Endometrium (tissue), 2 donors: Measurements from ENCODE around the gene TSHZ2.
A peak's percentile ranks its signal among the peaks of the same experiment; 100 is the strongest.

Experiments
- FAIRE-seq: peaks from 2 replicates; lab custom pipeline; 2012; peaks lifted over from hg19 to GRCh38; lab: Jason Lieb, UNC
- donor health status: control.
- donor health status: control.

Gene TSHZ2

DNA sequence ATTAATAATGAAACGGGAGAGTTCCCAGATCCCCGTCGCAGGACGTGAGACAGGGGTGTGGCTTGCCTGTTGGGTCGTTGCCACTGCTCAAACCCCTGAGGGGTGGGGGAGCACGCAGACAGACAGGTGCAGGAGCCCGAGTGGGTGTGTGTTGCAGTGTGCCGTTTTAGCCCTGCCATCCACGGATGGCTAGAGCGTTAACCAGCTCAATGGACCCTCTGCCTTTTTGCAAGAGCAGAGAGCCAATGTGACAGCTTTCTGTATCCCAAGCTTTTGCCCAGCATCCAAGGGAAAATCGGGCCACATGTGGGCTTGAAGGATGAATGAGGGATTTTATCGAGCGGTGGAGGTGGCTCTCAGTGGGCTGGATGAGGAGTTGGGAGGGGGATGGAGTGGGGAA is 237.9 kb downstream of the TSHZ2 start:
- no peak for FAIRE-seq

DNA sequence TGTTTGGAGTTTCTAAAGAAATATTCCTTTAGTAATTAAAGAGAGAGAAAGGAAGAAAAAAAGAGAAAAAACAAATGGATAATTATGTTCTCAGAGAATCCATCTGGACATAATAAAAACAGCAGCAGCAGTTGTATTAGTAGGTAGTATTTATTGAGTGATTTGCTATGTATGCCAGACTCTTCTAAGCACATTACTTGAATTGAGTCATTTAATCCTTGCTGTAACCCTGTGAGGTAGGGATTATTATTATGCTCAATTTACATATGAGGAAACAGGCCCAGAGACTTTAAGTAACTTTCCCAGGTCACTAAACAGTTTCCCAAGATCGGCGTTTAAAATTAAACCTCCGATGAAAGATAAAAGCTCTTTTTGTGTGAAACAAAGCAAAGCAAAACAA is 238.8 kb downstream of the TSHZ2 start:
- FAIRE-seq, result peak; percentile 55

DNA sequence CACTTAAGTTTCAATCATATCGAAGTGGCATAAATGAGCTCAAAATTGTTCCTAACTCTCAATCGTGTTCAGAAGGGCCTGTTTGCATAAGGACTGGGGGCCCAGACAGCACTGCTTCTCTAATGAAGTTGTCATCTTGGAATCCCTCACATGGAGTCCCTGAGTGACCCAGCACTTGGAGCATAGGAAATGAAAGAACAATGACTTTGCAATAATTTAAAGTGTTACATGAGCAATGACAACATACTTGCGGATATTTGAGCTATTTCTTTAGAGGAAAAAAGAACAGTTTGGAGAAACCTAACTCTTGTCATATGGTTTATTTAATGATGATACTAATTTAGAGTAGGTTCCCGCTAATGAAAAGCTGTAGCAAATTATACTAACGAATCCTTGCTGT is 239.9 kb downstream of the TSHZ2 start:
- no peak for FAIRE-seq

- FAIRE-seq, result no peak
Observed at GRCh38 chr20:53214392-53214791, 242.2 kb downstream of the TSHZ2 start.

GRCh38 chr20:53215166-53215565 is 243.0 kb downstream of the TSHZ2 start:
- FAIRE-seq, result no peak

GRCh38 chr20:53216478-53216855 is 244.3 kb downstream of the TSHZ2 start:
- FAIRE-seq, result no peak

GRCh38 chr20:53216856-53217576 is 244.9 kb downstream of the TSHZ2 start:
- FAIRE-seq, result no peak

DNA sequence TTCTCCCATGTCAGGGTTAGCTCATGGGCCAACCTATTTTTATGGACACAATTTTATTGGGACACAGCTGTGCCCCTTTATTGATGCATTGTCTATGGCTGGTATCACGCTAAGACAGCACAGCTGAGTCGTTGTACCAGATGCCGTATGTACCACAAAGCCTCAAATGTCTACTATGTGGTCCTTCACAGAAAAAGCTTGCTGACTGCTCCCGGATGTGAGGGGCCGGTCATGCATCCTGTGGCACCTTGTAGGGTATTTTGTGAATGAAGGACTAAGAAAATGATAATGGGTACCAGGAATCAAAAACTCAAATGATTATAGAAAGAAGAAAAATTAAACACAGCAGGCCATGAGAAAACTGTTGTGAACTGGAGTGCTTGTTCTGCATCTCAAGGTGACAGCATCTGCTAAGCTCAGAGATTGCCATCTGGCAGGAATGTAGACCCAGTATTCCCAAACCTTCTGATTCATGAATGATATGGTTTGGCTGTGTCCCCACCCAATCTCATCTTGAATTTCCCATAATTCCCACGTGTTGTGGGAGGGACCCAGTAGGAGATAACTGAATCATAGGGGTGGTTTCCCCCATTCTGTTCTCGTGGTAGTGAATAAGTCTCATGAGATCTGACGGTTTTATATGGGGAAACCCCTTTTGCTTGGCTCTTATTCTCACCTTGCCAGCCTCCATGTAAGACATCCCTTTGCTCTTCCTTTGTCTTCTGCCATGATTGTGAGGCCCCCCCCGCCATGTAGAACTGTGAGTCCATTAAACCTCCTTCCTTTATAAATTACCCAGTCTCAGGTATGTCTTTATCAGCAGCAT is 248.5 kb downstream of the TSHZ2 start:
- no peak for FAIRE-seq

DNA sequence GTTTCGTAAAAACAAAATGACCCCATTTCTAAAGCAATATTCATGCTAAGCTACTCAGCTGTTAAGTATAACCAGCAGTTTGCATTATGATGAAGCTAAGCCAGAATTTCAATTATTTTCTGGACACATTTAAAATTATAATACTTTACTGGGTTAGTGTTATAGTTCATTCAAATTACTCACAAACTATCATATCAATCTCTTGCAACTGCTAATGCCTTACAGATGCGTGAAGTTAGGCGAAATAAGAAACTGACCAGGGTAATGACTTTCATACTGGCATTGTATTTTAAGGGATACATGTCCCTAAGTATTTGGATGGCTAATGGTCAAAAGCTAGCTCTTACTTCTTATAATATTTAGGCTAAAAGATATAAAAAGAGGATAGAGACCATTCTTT is 249.6 kb downstream of the TSHZ2 start:
- no peak for FAIRE-seq

DNA sequence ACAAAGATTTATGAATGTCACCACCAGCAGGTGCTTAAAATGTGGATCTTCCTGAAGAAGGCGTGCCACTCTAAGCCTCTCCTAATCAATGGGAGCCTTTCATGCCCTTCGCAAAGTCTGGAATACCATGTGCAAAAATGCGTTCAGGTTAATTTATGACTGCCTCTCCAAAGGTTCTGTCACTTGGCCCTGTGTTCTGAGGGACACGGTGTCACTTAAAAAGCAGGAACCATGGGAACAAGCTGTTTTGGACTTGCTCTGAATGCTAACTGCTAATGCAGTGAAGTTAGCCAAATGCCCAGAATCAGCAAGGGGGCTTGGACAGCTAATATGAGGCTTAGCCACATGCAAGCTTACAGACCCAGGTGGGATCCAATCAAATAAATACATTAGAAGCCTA is 250.3 kb downstream of the TSHZ2 start:
- FAIRE-seq, result no peak

GRCh38 chr20:53222932-53223331 is 250.8 kb downstream of the TSHZ2 start:
- FAIRE-seq, result no peak

DNA sequence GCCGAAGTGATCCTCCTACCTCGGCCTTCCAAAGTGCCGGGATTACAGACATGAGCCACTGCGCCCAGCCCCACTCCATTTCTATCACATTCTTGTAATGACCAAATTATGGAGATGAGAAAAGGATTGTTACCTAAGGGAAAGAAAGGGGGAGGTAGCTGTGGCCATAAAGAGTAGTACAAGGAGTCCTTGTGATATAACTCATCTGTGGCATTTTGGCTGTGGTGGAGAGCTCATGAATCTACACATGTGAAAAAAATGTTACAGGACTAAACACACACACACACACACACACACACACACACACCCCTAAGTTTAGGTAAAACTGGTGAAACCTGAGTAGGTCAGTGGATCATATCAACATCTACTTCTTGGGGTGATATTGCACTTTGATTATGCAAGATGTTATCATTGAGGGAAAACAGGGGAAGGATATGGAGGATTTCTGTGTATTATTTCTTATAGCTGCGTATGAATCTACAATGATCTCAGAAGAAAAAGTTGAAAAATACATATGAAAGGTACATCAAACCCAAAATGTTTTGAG is 251.5 kb downstream of the TSHZ2 start:
- FAIRE-seq, result no peak

GRCh38 chr20:53224851-53225250 is 252.7 kb downstream of the TSHZ2 start:
- FAIRE-seq, result no peak

GRCh38 chr20:53226826-53227225 is 254.7 kb downstream of the TSHZ2 start:
- no peak for FAIRE-seq

DNA sequence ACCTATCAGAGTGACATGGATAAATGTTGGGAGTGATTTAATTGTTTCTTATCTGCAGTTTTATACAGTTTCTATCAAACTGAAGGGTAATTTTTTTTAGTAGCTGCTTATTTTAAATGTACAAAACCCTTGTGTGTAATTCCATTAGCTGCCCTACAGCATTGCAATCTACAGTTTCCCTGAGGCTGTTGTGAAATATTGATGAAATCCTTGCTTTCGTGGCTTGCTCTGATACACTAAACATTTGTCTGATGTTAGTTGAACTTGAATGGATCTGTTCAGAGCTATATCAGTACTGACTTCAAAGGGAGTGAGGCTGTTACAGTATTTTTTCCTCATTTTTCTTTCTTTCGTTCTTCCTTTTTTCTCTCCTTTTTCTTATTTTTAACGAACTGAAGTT is 255.4 kb downstream of the TSHZ2 start:
- FAIRE-seq, result no peak

DNA sequence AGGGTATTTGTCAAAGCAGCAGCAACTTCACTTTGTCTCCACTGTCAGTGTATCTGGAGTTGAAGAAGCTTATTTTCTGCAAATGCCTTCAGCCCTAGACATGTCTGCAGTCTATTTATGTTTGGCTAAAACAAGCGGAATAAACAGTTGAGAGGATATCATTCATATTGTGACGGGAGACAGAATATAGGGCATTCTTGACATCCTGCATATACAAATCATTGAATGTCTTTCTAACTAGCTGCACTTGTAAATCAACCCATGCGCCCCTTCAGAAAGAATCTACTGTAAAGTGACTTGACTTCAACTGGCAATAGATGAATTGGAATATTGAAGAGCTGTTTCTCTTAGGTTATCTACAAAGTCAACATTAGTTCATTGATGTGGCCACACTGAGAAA is 258.9 kb downstream of the TSHZ2 start:
- FAIRE-seq, result no peak

GRCh38 chr20:53237461-53237860 is 265.3 kb downstream of the TSHZ2 start:
- no peak for FAIRE-seq

GRCh38 chr20:53238121-53238660 is 266.0 kb downstream of the TSHZ2 start:
- FAIRE-seq, result no peak

GRCh38 chr20:53243152-53243551 is 271.0 kb downstream of the TSHZ2 start:
- FAIRE-seq, result no peak

DNA sequence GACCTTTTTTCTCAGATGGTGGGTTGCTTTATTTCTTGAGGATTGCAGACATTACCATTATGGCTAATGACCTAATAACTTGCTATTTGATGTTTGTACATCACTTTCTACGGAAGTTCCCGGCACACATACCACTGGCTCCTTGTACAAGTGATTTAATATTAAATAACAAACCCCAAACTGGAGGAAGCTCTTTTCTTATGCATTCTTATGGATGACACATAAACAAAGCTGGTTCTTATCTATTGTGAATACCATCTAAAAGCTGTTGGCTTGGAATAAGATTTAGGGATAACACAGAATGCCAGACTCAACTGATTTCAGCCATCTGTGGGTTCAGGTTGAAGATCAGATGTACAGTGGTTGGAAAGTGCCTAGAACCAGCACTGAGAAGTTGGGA is 272.6 kb downstream of the TSHZ2 start:
- no peak for FAIRE-seq

- no peak for FAIRE-seq
Observed at GRCh38 chr20:53245574-53245973, 273.4 kb downstream of the TSHZ2 start.

DNA sequence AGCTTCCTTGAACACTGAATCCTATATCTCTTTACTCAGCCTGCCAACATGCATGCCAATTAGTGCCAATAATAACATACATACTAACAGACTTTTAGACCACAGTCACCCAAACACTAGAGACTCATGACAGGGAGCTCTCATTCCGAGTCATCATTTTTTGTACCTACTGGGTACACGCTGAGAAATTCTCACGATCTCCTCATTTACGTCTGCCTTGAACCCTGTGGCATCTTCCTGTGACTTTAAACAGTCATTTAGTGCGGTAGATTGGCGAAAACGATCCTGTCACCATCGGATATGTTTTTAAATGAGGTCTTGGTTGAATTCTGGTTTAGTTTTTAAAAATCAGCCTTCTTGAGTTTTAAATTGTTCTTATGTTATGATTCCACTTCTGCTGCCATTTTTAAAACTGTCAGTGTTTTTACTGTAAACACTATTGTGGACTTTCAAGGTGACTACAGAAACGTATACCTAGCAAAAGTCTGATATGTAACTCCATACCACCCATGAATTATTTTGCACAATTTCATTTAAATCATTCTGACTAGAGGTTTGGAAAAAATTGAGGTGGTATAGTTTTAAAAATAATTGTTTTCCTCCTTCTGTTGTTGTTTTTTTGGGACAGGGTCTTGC is 275.4 kb downstream of the TSHZ2 start:
- no peak for FAIRE-seq

DNA sequence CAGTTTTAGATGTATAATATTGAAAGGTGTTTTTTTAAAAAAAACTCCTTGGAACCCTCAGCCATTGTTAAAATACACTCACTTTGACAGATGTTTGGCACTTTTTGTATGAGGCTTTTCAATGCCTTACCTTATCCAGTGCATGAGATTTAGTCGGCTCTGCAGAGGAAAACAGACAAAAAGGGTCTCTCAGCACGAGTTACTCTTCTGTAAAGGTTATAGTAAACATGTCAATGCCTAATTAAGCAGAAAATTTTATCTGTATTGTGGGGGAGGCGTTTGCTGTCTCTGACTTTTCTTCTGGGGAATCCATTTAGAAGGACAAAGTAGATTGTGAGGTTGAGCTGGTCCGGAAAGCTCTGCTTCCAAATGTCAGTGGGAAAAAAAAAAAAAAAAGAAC is 278.3 kb downstream of the TSHZ2 start:
- FAIRE-seq, result no peak
